HCT116 (cell line): ENCODE data around the gene NR2F2. TPM values are rescaled to one million over a fixed set of nuclear protein-coding genes. Genes with fewer than 3 reads are reported as not detected.

Experiments
- ATAC-seq: fragments of 200-7000 bp; cut with Tn5 transposase; 2 replicates; pipeline ENCODE4 v1.9.1; 2020; ENCODE audit warnings: mild to moderate bottlenecking, moderate library complexity
- BruUV-seq: library from RNA; stranded (reverse); fragments of 400-500 nt; replicated peaks from 2 replicates; lab custom pipeline; 2021; lab: Mats Ljungman, UMichigan
- CTCF ChIA-PET: fragments of 300-600 bp; sonication (Branson Sonifier 250); formaldehyde crosslinking; loops from one replicate; lab custom pipeline; 2021; ENCODE audit warnings: antibody characterized with exemption; lab: Charles Lee
- POLR2A ChIA-PET: fragments of 300-600, 350-600 bp; sonication (Branson Sonifier 250); formaldehyde crosslinking; loops from one replicate; lab custom pipeline; 2021; ENCODE audit warnings: antibody characterized with exemption; lab: Charles Lee
- RAD21 ChIA-PET, 2 experiments: fragments of 300-600 bp; sonication (Branson Sonifier 250); formaldehyde crosslinking; loops; one replicate each; lab custom pipeline; 2023; ENCODE audit warnings: low total read pairs in 2 of 2; ENCODE audit not compliant: uncharacterized antibody in 2 of 2, unreplicated experiment in 2 of 2, low non-redundant PET in 1 of 2; lab: Charles Lee
- DNase-seq: peaks from one replicate; pipeline ENCODE4 v3.0.0-alpha.2; 2010; ENCODE audit warnings: low read depth, low spot score
- H2AFZ ChIP-seq: fragments of 200-600 bp; shearing (Covaris generic), sonication (generic); 2 replicates; pipeline ENCODE4 v1.6.1; 2017; ENCODE audit warnings: low read depth, mixed run types, mixed read lengths, antibody characterized with exemption, low read length; ENCODE audit not compliant: poor library complexity, severe bottlenecking
- H3K27ac ChIP-seq: 2 replicates; pipeline ENCODE4 v1.5.1; 2012; ENCODE audit warnings: low read depth, low read length
- H3K27me3 ChIP-seq: fragments of 200-600 bp; sonication (generic); 2 replicates; pipeline ENCODE4 v1.6.1; 2016; ENCODE audit warnings: mixed run types, low read length, mixed read lengths; ENCODE audit not compliant: insufficient read depth
- H3K36me3 ChIP-seq, 2 experiments: fragments of 200-500 bp in 1 of 2; fragments of 200-600 bp in 1 of 2; sonication (Bioruptor generic) in 1 of 2; sonication (generic) in 1 of 2; 2 replicates each; pipeline versions ENCODE4 v1.5.1 to v1.6.1; 2014 to 2016; ENCODE audit warnings: low read length in 2 of 2, inconsistent platforms in 1 of 2, mixed read lengths in 1 of 2, mixed run types in 1 of 2; ENCODE audit not compliant: insufficient read depth in 2 of 2, control insufficient read depth in 1 of 2
- H3K4me1 ChIP-seq, 2 experiments: fragments of 200-600 bp in 1 of 2; sonication (generic) in 1 of 2; 2 replicates each; pipeline versions ENCODE4 v1.5.1 to v1.6.1; 2012 to 2017; ENCODE audit warnings: low read length in 2 of 2, inconsistent platforms in 1 of 2, mild to moderate bottlenecking in 1 of 2, mixed read lengths in 1 of 2, mixed run types in 1 of 2, moderate library complexity in 1 of 2; ENCODE audit not compliant: insufficient read depth in 2 of 2, control insufficient read depth in 1 of 2
- H3K4me2 ChIP-seq: fragments of 200-600 bp; sonication (generic); 2 replicates; pipeline ENCODE4 v1.6.1; 2017; ENCODE audit warnings: mixed run types, low read length, mixed read lengths
- H3K4me3 ChIP-seq, 2 experiments: fragments of 200-600 bp in 1 of 2; sonication (generic) in 1 of 2; replicated peaks in 1 of 2; 2 replicates each; pipeline ENCODE4 v1.5.1; 2011 to 2016; ENCODE audit warnings: low read length in 2 of 2, control low read depth in 1 of 2, low read depth in 1 of 2, mild to moderate bottlenecking in 1 of 2, mixed read lengths in 1 of 2, mixed run types in 1 of 2
- H3K79me2 ChIP-seq: fragments of 200-600 bp; sonication (generic); 2 replicates; pipeline ENCODE4 v1.6.1; 2017; ENCODE audit warnings: mild to moderate bottlenecking, mixed run types, low read length, moderate library complexity, mixed read lengths; ENCODE audit not compliant: insufficient read depth
- H3K9ac ChIP-seq: fragments of 200-600 bp; sonication (generic); 2 replicates; pipeline ENCODE4 v1.6.1; 2016; ENCODE audit warnings: low read length, mixed read lengths
- H3K9me2 ChIP-seq: fragments of 200-600 bp; sonication (generic), shearing (Covaris generic); 2 replicates; pipeline ENCODE4 v1.6.1; 2017; ENCODE audit warnings: mixed run types, mild to moderate bottlenecking, moderate library complexity; ENCODE audit not compliant: insufficient read depth
- H3K9me3 ChIP-seq, 2 experiments: fragments of 200-500 bp in 1 of 2; fragments of 200-600 bp in 1 of 2; sonication (Bioruptor generic) in 1 of 2; sonication (generic) in 1 of 2; 2 replicates each; pipeline ENCODE4 v1.6.1; 2014 to 2017; ENCODE audit warnings: low read length in 2 of 2, mixed read lengths in 2 of 2, inconsistent platforms in 1 of 2, low read depth in 1 of 2, mild to moderate bottlenecking in 1 of 2, mixed run types in 1 of 2, moderate library complexity in 1 of 2; ENCODE audit not compliant: control insufficient read depth in 1 of 2, insufficient read depth in 1 of 2
- H4K20me1 ChIP-seq: fragments of 200-600 bp; sonication (generic), shearing (Covaris generic); 2 replicates; pipeline ENCODE4 v1.6.1; 2017; ENCODE audit warnings: mixed run types, mild to moderate bottlenecking, moderate library complexity; ENCODE audit not compliant: insufficient read depth
- EZH2phosphoT487 ChIP-seq: fragments of 200-600 bp; IDR thresholded peaks from 2 replicates; pipeline ENCODE4 v1.6.1; 2018; ENCODE audit warnings: antibody characterized with exemption, borderline replicate concordance
- JUND ChIP-seq: IDR thresholded peaks from 2 replicates; pipeline ENCODE4 v1.6.1; 2012
- RAD21 ChIP-seq: IDR thresholded peaks from 2 replicates; pipeline ENCODE4 v1.6.1; 2012; ENCODE audit warnings: low read depth, mild to moderate bottlenecking
- REST ChIP-seq: IDR thresholded peaks from 2 replicates; pipeline ENCODE4 v1.6.1; 2012; ENCODE audit warnings: low read depth
- SRF ChIP-seq: IDR thresholded peaks from 2 replicates; pipeline ENCODE4 v1.6.1; 2012; ENCODE audit warnings: low read depth
- YY1 ChIP-seq: IDR thresholded peaks from 2 replicates; pipeline ENCODE4 v1.6.1; 2011; ENCODE audit warnings: low read length, low read depth, moderate library complexity, mild to moderate bottlenecking; ENCODE audit not compliant: insufficient replicate concordance; ENCODE audit errors: extremely low read depth
- ZFX ChIP-seq: fragments of 450-650 bp; IDR thresholded peaks from 2 replicates; pipeline ENCODE4 v1.6.1; 2017
- ZNF274 ChIP-seq: fragments of 200-500 bp; sonication (Bioruptor generic); IDR thresholded peaks from 2 replicates; pipeline ENCODE4 v1.6.1; 2014; ENCODE audit warnings: mild to moderate bottlenecking, low read depth, low read length, inconsistent platforms
- intact Hi-C: fragments of 100-400 bp; cut with micrococcal nuclease; formaldehyde crosslinking; loops from 2 replicates; pipeline ENCODE4 v1.10.0; 2022
- total RNA-seq: library from RNA; stranded (reverse); gene quantifications from one replicate; pipeline ENCODE4 v1.2.1, GENCODE V29; 2021; ENCODE audit not compliant: unreplicated experiment
- TF ChIP-seq, protein P1 (sequence below), 3 experiments: fragments of 200-600 bp in 1 of 3; sonication (generic) in 1 of 3; IDR thresholded peaks in 2 of 3; conservative IDR thresholded peaks in 1 of 3; 2 replicates each; pipeline ENCODE4 v1.5.1; 2012 to 2017; ENCODE audit warnings: low read depth in 2 of 3, low read length in 2 of 3, antibody characterized with exemption in 1 of 3, borderline replicate concordance in 1 of 3, control low read depth in 1 of 3, mild to moderate bottlenecking in 1 of 3, mixed read lengths in 1 of 3, mixed run types in 1 of 3, moderate library complexity in 1 of 3; ENCODE audit not compliant: insufficient read depth in 1 of 3
- TF ChIP-seq, protein P2 (sequence below): IDR thresholded peaks from 2 replicates; pipeline ENCODE4 v1.6.1; 2012

The NR2F2 gene
- total RNA-seq, 1 experiment from 2014 or later, result 61.4 TPM

GRCh38 chr15:96347181-96348111, 16.9 kb downstream of the NR2F2 start (continued):
- TF ChIP-seq REST, result no peak
- TF ChIP-seq, protein P1, sequence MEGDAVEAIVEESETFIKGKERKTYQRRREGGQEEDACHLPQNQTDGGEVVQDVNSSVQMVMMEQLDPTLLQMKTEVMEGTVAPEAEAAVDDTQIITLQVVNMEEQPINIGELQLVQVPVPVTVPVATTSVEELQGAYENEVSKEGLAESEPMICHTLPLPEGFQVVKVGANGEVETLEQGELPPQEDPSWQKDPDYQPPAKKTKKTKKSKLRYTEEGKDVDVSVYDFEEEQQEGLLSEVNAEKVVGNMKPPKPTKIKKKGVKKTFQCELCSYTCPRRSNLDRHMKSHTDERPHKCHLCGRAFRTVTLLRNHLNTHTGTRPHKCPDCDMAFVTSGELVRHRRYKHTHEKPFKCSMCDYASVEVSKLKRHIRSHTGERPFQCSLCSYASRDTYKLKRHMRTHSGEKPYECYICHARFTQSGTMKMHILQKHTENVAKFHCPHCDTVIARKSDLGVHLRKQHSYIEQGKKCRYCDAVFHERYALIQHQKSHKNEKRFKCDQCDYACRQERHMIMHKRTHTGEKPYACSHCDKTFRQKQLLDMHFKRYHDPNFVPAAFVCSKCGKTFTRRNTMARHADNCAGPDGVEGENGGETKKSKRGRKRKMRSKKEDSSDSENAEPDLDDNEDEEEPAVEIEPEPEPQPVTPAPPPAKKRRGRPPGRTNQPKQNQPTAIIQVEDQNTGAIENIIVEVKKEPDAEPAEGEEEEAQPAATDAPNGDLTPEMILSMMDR (IDR thresholded peaks at IDR 0.05 in 2 of 3, conservative IDR thresholded peaks at IDR 0.05 in 1 of 3; ENCODE audit: borderline replicate concordance in 1 of 3, insufficient read depth in 1 of 3, low read depth in 2 of 3, low read length in 2 of 3), result no peak

- H3K9me2 ChIP-seq, result no peaks in the 10 kb centered on the region
- no TSS peak for BruUV-seq
- no peaks in the 10 kb centered on the region for H3K27me3 ChIP-seq
- POLR2A ChIA-PET, result no interaction called here
- no peak overlapping the region for H3K4me3 ChIP-seq
- no peak overlapping the region for H2AFZ ChIP-seq
- TF ChIP-seq YY1 (no peak), RAD21 (no peak), JUND (no peak), SRF (no peak), ZFX (no peak), EZH2phosphoT487 (no peak), ZNF274 (no peak)
- TF ChIP-seq, protein P2, sequence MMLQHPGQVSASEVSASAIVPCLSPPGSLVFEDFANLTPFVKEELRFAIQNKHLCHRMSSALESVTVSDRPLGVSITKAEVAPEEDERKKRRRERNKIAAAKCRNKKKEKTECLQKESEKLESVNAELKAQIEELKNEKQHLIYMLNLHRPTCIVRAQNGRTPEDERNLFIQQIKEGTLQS, result no peak
- H3K4me2 ChIP-seq, result no peak overlapping the region
- DNase-seq (no peak), ATAC-seq (no peak)
- no peaks in the 10 kb centered on the region for H3K9me3 ChIP-seq
- peaks cover 2 to 21% of the 10 kb centered on the region in 2 experiments; a peak in 3 of 4 replicates for H3K36me3 ChIP-seq
- H3K4me1 ChIP-seq, result no peaks in the 10 kb centered on the region
- RAD21 ChIA-PET, result no interaction called here
- no peak overlapping the region for H3K9ac ChIP-seq
- H3K79me2 ChIP-seq, result peaks cover 81% of the 10 kb centered on the region
- intact Hi-C loops, result no loop called here
- no peak overlapping the region for H3K27ac ChIP-seq
- CTCF ChIA-PET, result interaction anchor here (1.8 kb wide), 1 partner anchor 22 kb away, joined by 6 read pairs; no protein-coding TSS in a partner anchor
- H4K20me1 ChIP-seq, result peaks cover 12% of the 10 kb centered on the region; the same call in 1 of the 2 replicates
Measured at GRCh38 chr15:96348112-96349027, 17.9 kb downstream of the NR2F2 start.
